Activated CD4-positive, CD25-positive, alpha-beta regulatory T cell treated with anti-CD3 and anti-CD28 coated beads, Interleukin-2, amount 50 U/mL, for 24 hours (primary cell): ENCODE measurements around the gene GGTA1.
"Not testable (repeated sequence)": the region's sequence is repeated elsewhere in the genome, so short reads cannot be mapped to it uniquely, and the experiment has no call there.

Source experiments
- ATAC-seq, 2 donors: fragments of 150-1000 bp; cut with Tn5 transposase; one replicate each; pipeline ENCODE4 v1.10.0; 2021; ENCODE audit warnings: mild to moderate bottlenecking in 1 of 2, moderate library complexity in 1 of 2

GGTA1 gene

GRCh38 chr9:121499427-121500164 is at the start of gene GGTA1:
TSS of gene GGTA1 (minus strand) at chr9:121499844. CDS start at chr9:121467922, 31,922 bp downstream.
- no peak for ATAC-seq

- no peak for ATAC-seq
Observed at GRCh38 chr9:121548666-121549065, 49.0 kb upstream of the GGTA1 start.

GRCh38 chr9:121545875-121546423 is 46.3 kb upstream of the GGTA1 start:
- ATAC-seq: peak; percentile 64 to 82

- no peak for ATAC-seq
Observed at GRCh38 chr9:121545150-121545874, 45.7 kb upstream of the GGTA1 start.

- ATAC-seq: no peak
Observed at GRCh38 chr9:121542025-121542424, 42.4 kb upstream of the GGTA1 start.

- no peak for ATAC-seq
Observed at GRCh38 chr9:121541256-121541655, 41.6 kb upstream of the GGTA1 start.

GRCh38 chr9:121538221-121538620 is 38.6 kb upstream of the GGTA1 start:
- no peak for ATAC-seq

- no peak for ATAC-seq
Observed at GRCh38 chr9:121537283-121537682, 37.6 kb upstream of the GGTA1 start.

GRCh38 chr9:121532881-121533280 is 33.2 kb upstream of the GGTA1 start:
- no peak for ATAC-seq

- ATAC-seq: no peak
Observed at GRCh38 chr9:121529237-121529987, 29.8 kb upstream of the GGTA1 start.

- ATAC-seq: no peak
Observed at GRCh38 chr9:121528642-121529041, 29.0 kb upstream of the GGTA1 start.

- ATAC-seq: no peak
Observed at GRCh38 chr9:121527371-121527770, 27.7 kb upstream of the GGTA1 start.

GRCh38 chr9:121519688-121520087 is 20.0 kb upstream of the GGTA1 start:
- not testable (repeated sequence) for ATAC-seq

GRCh38 chr9:121518634-121519033 is 19.0 kb upstream of the GGTA1 start:
- ATAC-seq: no peak

- not testable (repeated sequence) for ATAC-seq
Observed at GRCh38 chr9:121513166-121513565, 13.5 kb upstream of the GGTA1 start.

- ATAC-seq: no peak
Observed at GRCh38 chr9:121510766-121511550, 11.3 kb upstream of the GGTA1 start.

- no peak for ATAC-seq
Observed at GRCh38 chr9:121509180-121509579, 9.5 kb upstream of the GGTA1 start.

GRCh38 chr9:121508415-121508814 is 8.8 kb upstream of the GGTA1 start:
- no peak for ATAC-seq

GRCh38 chr9:121505903-121506735 is 6.5 kb upstream of the GGTA1 start:
- no peak for ATAC-seq

GRCh38 chr9:121503444-121503843 is 3.8 kb upstream of the GGTA1 start:
- ATAC-seq: no peak

- no peak for ATAC-seq
Observed at GRCh38 chr9:121500165-121500478, 478 bp upstream of the GGTA1 start.

- no peak for ATAC-seq
Observed at GRCh38 chr9:121499177-121499426, 542 bp downstream of the GGTA1 start.
